Measurements from ENCODE around the gene MAOA. TPM values are rescaled to one million over a fixed set of nuclear protein-coding genes. Genes with fewer than 3 reads are reported as not detected.

The MAOA gene
- total RNA-seq, 1 donor from 2014 or later: 1.8 TPM

- Mint-ChIP-seq H3K4me1 (ENCODE audit: low read depth, unreplicated experiment) (peaks cover 5% of the 10 kb centered on the region), H3K36me3 (ENCODE audit: low read depth, unreplicated experiment) (no peaks in the 10 kb centered on the region), H3K4me3 (ENCODE audit: unreplicated experiment) (no peak overlapping the region), H3K27ac (ENCODE audit: unreplicated experiment) (no peak overlapping the region), H3K27me3 (ENCODE audit: low read depth, unreplicated experiment) (no peaks in the 10 kb centered on the region), H3K9me3 (ENCODE audit: unreplicated experiment) (peaks cover 3% of the 10 kb centered on the region)
- no peak for DNase-seq (ENCODE audit: low read depth)
- Histone ChIP-seq H3K79me2 (ENCODE audit: insufficient read depth, low read length) (no peaks in the 10 kb centered on the region), H3K4me1 (ENCODE audit: insufficient read depth, low read length) (no peaks in the 10 kb centered on the region), H3K27ac (ENCODE audit: low read depth, low read length) (no peak overlapping the region), H3K9me3 (ENCODE audit: insufficient read depth, low read depth, low read length) (no peaks in the 10 kb centered on the region), H3K27me3 (ENCODE audit: insufficient read depth, low read length) (no peaks in the 10 kb centered on the region), H3K9ac (ENCODE audit: low read length) (no peak overlapping the region), H3K4me2 (ENCODE audit: low read length) (no peak overlapping the region), H3K4me3 (ENCODE audit: insufficient read depth, low read depth, low read length) (no peak overlapping the region), H4K20me1 (ENCODE audit: insufficient read depth, low read length) (no peaks in the 10 kb centered on the region), H3K36me3 (ENCODE audit: insufficient read depth, low read length) (no peaks in the 10 kb centered on the region), H2AFZ (ENCODE audit: low read depth, low read length) (no peak overlapping the region)
- no peak for FAIRE-seq
- TF ChIP-seq CTCF (IDR thresholded peaks at IDR 0.05; ENCODE audit: insufficient read depth, low read depth, low read length): no peak
- no peak for TF ChIP-seq EZH2 (IDR thresholded peaks at IDR 0.05; ENCODE audit: insufficient read depth, low read length)
These were observed 29.1 kb downstream of the MAOA start for GRCh38 chrX:43685221-43685620.

GRCh38 chrX:43688586-43688985 lies 32.5 kb downstream of the MAOA start:
- H3K4me1 ChIP-seq (ENCODE audit: insufficient read depth, low read length): no peaks in the 10 kb centered on the region
- TF ChIP-seq EZH2 (IDR thresholded peaks at IDR 0.05; ENCODE audit: insufficient read depth, low read length): no peak
- no peaks in the 10 kb centered on the region for H4K20me1 ChIP-seq (ENCODE audit: insufficient read depth, low read length)
- H3K27ac ChIP-seq (ENCODE audit: low read depth, low read length): no peak overlapping the region
- Mint-ChIP-seq H3K27me3 (ENCODE audit: low read depth, unreplicated experiment) (no peaks in the 10 kb centered on the region), H3K27ac (ENCODE audit: unreplicated experiment) (no peak overlapping the region), H3K4me1 (ENCODE audit: low read depth, unreplicated experiment) (peaks cover 6% of the 10 kb centered on the region), H3K9me3 (ENCODE audit: unreplicated experiment) (peaks cover 2% of the 10 kb centered on the region), H3K36me3 (ENCODE audit: low read depth, unreplicated experiment) (no peaks in the 10 kb centered on the region), H3K4me3 (ENCODE audit: unreplicated experiment) (no peak overlapping the region)
- H2AFZ ChIP-seq (ENCODE audit: low read depth, low read length): no peak overlapping the region
- no peak overlapping the region for H3K4me3 ChIP-seq (ENCODE audit: insufficient read depth, low read depth, low read length)
- no peaks in the 10 kb centered on the region for H3K36me3 ChIP-seq (ENCODE audit: insufficient read depth, low read length)
- no peak overlapping the region for H3K4me2 ChIP-seq (ENCODE audit: low read length)
- DNase-seq (ENCODE audit: low read depth) (no peak), FAIRE-seq (no peak)
- no peaks in the 10 kb centered on the region for H3K79me2 ChIP-seq (ENCODE audit: insufficient read depth, low read length)
- no peak overlapping the region for H3K9ac ChIP-seq (ENCODE audit: low read length)
- H3K27me3 ChIP-seq (ENCODE audit: insufficient read depth, low read length): no peaks in the 10 kb centered on the region
- no peaks in the 10 kb centered on the region for H3K9me3 ChIP-seq (ENCODE audit: insufficient read depth, low read depth, low read length)

GRCh38 chrX:43693602-43694406 lies 37.7 kb downstream of the MAOA start:
- Histone ChIP-seq H2AFZ (ENCODE audit: low read depth, low read length) (no peak overlapping the region), H3K27ac (ENCODE audit: low read depth, low read length) (no peak overlapping the region), H3K9me3 (ENCODE audit: insufficient read depth, low read depth, low read length) (no peaks in the 10 kb centered on the region), H3K79me2 (ENCODE audit: insufficient read depth, low read length) (no peaks in the 10 kb centered on the region), H3K4me1 (ENCODE audit: insufficient read depth, low read length) (no peaks in the 10 kb centered on the region), H3K9ac (ENCODE audit: low read length) (no peak overlapping the region), H3K27me3 (ENCODE audit: insufficient read depth, low read length) (no peaks in the 10 kb centered on the region), H3K36me3 (ENCODE audit: insufficient read depth, low read length) (no peaks in the 10 kb centered on the region), H4K20me1 (ENCODE audit: insufficient read depth, low read length) (no peaks in the 10 kb centered on the region), H3K4me3 (ENCODE audit: insufficient read depth, low read depth, low read length) (no peak overlapping the region), H3K4me2 (ENCODE audit: low read length) (peak overlapping the region; percentile 30)
- no peaks in the 10 kb centered on the region for H3K27me3 Mint-ChIP-seq (ENCODE audit: low read depth, unreplicated experiment)
- no peak for FAIRE-seq
- TF ChIP-seq EZH2 (IDR thresholded peaks at IDR 0.05; ENCODE audit: insufficient read depth, low read length): no peak
- no peak for TF ChIP-seq CTCF (IDR thresholded peaks at IDR 0.05; ENCODE audit: insufficient read depth, low read depth, low read length)
- no peak overlapping the region for H3K4me3 Mint-ChIP-seq (ENCODE audit: unreplicated experiment)
- no peaks in the 10 kb centered on the region for H3K9me3 Mint-ChIP-seq (ENCODE audit: unreplicated experiment)
- no peak for DNase-seq (ENCODE audit: low read depth)
- H3K4me1 Mint-ChIP-seq (ENCODE audit: low read depth, unreplicated experiment): peaks cover 5% of the 10 kb centered on the region
- no peaks in the 10 kb centered on the region for H3K36me3 Mint-ChIP-seq (ENCODE audit: low read depth, unreplicated experiment)
- no peak overlapping the region for H3K27ac Mint-ChIP-seq (ENCODE audit: unreplicated experiment)
